HG03521 (cell line): ENCODE results near the gene VTCN1.
"Not testable (repeated sequence)": the region's sequence is repeated elsewhere in the genome, so short reads cannot be mapped to it uniquely, and the experiment has no call there.

Experiments
- ATAC-seq: cut with Tn5 transposase; IDR thresholded peaks from one replicate; pipeline ENCODE4 v1.9.1; 2021; ENCODE audit warnings: mild to moderate bottlenecking, moderate library complexity; ENCODE audit not compliant: unreplicated experiment

VTCN1 gene

GRCh38 chr1:117128323-117129079 is 82.2 kb downstream of the VTCN1 start:
- no peak for ATAC-seq

DNA sequence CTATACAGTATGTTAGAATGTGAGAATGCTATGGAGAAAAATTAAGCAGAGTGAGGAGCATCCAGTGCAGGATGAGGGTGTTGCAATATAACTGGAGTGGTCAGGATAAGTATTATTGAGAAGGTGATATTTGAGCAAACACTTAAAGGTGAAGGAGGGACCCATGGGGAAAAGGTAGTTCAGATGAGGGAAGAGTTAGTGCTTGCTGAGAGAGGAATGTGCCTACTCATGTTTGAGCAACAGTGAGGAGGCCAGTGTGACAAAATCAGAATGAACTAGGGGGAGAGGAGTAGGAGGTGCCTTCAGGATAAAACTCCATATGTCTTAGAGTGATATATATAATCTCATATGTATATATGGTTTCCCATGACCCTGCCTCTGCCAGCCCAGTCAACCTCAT is 82.9 kb downstream of the VTCN1 start:
- no peak for ATAC-seq

DNA sequence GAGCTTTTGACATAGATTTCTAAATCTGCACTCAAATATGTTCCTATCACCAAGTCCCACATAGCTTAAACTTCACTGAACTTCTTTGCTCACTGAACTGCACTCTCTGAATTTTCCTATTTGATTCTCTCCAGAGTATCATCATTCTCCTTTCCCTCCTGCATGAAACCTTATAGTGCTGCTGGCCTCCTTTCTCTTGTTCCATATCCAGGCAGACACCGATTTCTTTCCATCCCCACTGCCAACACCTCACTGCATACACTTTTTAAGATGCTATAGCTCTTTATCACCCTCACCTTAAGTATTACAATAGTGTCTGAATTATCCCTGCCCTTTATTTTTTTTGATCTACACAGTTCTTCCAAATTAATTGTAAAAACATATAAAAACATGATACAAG is 86.1 kb downstream of the VTCN1 start:
- ATAC-seq: no peak

DNA sequence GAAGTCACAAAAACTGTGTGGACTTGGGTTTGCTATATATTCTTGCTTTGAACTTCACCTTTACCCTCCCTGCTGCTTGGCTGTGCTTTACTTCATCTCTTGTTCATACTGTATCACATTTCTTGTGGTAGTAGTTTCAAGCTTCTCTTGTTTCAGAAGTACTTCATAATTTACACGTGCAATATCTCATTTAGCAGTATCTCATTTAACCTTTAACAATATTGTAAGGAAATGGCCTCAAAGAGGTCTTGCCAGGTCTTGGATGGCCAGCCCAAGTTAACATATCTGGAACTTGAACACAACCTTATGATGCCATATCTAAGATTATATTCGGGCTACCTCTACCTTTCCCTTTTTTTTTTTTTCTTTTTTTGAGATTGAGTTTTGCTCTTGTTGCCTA is 87.5 kb downstream of the VTCN1 start:
- ATAC-seq: no peak

DNA sequence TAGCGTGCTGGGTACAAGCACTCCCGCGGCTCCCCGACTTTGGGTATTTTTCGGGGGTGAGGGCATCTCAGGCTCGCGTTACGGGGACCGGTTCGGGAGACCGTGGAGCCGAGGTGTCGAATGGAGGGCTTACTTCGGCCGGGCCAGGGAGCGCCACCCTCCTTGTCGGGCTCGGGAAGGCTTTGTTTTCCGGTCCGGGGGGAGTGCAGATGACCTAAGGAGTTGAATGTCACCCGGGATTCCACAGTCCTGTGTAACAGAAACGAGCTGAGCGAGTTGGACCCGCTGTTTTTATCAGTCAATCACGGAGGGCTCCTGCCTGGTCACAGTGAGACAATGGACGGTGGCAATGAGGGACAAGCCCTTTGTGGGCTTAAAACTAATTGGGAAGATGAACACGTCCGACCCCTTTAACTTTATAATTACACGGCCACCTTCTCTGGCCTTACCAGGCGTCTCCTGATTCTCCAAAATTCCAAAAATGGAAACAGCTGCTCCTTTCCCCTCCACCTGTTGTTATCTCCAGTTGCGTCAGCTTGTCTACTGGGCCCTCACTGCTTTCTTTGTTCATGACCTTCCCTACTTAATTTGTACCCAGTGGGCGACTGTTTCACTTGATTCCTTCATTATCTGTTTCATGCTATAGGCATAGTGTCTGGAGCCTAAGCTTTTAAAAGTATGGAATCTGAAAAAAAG is 88.2 kb downstream of the VTCN1 start:
- ATAC-seq: no peak

DNA sequence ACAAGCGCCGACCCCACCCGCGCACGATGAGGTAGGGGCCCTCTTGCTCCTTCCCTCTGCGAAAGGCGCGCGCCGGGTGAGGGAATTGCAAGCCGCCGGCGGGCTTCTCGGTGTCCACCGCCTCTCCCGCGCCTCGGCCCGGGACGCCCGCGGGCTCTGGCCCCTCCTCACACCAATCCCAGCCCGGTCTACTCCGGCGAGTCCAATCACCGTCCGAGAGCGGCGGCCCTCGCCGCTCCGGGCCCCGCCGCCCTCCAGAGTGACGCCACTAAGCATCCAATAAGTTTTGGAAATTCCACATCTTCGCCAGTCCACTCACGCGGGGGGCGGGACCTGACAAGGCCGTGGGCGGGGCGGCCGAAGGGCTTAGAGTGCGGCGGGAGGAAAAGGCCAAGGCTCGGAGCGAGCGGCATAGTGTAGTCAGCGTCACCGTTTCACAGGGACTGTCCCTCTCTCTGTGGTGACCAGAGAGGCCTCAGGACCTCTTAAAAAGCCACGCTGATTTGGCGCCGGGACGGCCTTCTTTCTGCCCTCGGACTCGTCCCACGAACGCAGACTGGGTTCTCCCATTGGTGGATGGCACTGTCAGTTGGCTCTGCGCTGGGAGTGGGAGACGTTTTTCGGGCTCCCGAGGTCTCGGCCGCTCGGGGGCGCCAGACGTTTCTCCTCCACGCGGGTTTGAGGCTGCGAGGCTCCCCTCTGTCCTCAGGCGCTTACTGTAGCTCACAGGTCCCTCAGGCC is 89.0 kb downstream of the VTCN1 start, which contains the start of gene TRIM45:
Gene TRIM45 (minus strand): TSS at position 161 of the 741 bp plus-strand sequence. CDS start 548 bp downstream, outside the sequence.
- peak; percentile 84 for ATAC-seq

GRCh38 chr1:117120774-117121588 is 89.7 kb downstream of the VTCN1 start:
- no peak for ATAC-seq

- not testable (repeated sequence) for ATAC-seq
Observed at GRCh38 chr1:117119144-117119543, 91.6 kb downstream of the VTCN1 start.

GRCh38 chr1:117118137-117118536 is 92.6 kb downstream of the VTCN1 start:
- ATAC-seq: no peak

DNA sequence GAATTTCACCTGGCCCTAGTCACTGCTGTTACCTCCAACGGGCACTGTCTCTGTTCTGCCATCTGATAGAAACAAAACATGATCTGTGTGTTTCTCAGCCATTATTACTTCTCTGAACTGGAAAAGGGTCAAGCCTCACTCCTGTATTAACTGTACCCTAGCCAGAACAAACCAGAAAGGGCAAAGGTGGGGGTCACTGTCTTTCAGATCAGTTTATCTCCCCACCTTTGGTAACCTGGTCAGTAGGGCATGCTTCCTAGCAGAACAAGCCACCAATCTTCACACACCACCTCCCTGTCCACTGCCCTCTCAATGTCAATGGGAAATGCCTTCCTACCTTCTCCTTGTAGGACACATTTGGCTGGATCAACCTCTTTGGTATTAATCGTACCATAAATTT is 93.0 kb downstream of the VTCN1 start:
- no peak for ATAC-seq

- no peak for ATAC-seq
Observed at GRCh38 chr1:117116784-117117130, 94.0 kb downstream of the VTCN1 start.

- no peak for ATAC-seq
Observed at GRCh38 chr1:117116090-117116783, 94.5 kb downstream of the VTCN1 start.

- ATAC-seq: no peak
Observed at GRCh38 chr1:117114877-117115276, 95.8 kb downstream of the VTCN1 start.

GRCh38 chr1:117113199-117113598 is 97.5 kb downstream of the VTCN1 start:
- no peak for ATAC-seq

DNA sequence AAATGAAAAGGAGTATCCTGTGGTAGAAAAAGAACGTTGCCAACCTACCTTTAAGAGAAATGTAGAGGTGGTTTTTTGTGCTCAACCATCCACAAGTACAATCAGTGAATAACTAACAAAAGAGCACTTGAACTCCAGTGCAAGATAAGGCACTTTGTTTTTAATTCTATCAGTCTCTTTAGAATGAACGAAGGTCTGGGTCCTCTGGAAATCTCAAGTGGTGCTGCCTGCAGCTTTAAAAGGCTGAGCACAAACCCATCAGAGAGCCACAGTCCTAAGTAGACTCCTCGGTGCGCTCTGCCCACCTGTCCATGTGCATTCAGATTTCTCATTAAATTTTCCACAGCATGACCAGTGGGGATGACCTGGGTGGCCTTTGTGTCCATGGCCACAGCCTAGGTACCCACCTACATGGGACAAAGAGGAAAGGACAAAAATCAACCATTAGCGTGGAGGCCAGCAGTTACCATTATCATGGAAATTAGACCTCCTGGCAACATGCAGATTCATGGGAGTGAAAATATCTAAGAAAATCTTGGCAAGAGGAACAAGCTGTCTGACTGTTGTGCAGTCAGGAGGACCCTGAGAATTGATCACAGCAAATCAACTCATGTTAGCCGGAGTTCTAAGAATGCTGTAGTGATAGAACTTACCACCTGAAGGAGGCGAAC is 98.5 kb downstream of the VTCN1 start:
- ATAC-seq: no peak

- no peak for ATAC-seq
Observed at GRCh38 chr1:117110774-117111173, 100.0 kb downstream of the VTCN1 start.

DNA sequence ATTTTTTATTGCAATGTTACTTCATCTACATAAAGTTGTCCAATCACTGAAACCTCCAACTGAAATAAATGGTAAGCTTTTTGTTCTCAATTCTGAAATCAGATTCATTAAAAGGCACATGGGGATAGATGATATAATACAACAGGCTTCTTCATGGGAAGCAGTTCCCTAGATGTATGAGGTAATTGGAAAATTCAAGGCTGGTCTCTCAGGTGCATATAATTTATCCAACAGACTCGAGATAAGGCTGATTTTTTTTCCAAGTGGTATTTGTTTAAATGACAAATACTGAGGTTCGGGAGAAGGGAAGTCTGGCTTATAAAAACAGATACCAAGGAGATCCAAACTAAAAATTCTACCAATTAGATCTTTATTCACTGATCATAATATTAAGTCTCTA is 103.4 kb downstream of the VTCN1 start:
- ATAC-seq: no peak

GRCh38 chr1:117106478-117106877 is 104.2 kb downstream of the VTCN1 start:
- ATAC-seq: no peak

DNA sequence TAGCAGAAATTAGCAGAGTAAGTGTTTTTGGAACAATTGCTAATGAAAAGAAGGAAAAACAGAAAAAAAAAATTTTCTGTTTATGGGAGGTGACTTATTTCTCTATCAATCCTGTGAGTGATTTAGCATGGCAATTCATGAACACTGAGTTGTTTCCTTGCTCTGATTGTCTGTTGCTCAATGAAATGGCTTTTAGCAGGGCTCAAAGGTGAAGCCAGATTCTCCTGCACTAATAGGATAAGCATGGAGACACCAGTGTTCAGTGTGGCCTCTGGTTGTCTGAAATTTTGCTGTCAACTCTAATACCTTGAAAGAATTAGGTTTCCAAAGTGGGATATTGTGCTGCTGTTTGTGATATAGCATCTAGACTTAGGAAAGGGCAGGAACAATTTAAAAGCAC is 105.0 kb downstream of the VTCN1 start:
- no peak for ATAC-seq

DNA sequence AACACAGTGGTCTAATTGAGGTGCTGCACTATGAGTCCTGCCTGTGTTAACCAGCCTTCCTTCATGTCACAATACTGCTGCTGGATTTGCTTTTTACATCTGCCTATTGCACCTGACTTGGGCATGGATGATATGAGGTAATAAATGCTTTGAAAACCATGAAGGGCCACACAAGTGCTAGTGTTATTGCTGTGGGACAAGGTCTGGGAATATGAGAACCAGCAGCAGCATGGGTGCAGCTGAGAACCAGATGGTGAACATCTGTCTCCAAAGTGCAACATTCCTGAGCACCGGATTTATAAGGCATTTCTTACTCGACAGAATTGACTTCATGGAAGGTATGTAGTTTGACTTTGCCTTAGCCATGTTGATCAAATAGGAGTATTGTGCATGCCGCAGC is 105.7 kb downstream of the VTCN1 start:
- no peak for ATAC-seq
